ENCODE data around the gene ATG9B. TPM values are rescaled to one million over a fixed set of nuclear protein-coding genes. Genes with fewer than 3 reads are reported as not detected.

Gene ATG9B, protein sequence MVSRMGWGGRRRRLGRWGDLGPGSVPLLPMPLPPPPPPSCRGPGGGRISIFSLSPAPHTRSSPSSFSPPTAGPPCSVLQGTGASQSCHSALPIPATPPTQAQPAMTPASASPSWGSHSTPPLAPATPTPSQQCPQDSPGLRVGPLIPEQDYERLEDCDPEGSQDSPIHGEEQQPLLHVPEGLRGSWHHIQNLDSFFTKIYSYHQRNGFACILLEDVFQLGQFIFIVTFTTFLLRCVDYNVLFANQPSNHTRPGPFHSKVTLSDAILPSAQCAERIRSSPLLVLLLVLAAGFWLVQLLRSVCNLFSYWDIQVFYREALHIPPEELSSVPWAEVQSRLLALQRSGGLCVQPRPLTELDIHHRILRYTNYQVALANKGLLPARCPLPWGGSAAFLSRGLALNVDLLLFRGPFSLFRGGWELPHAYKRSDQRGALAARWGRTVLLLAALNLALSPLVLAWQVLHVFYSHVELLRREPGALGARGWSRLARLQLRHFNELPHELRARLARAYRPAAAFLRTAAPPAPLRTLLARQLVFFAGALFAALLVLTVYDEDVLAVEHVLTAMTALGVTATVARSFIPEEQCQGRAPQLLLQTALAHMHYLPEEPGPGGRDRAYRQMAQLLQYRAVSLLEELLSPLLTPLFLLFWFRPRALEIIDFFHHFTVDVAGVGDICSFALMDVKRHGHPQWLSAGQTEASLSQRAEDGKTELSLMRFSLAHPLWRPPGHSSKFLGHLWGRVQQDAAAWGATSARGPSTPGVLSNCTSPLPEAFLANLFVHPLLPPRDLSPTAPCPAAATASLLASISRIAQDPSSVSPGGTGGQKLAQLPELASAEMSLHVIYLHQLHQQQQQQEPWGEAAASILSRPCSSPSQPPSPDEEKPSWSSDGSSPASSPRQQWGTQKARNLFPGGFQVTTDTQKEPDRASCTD
- not detected in 2 replicates for total RNA-seq (2014; rRNA removed; shearing (Covaris generic))

DNA sequence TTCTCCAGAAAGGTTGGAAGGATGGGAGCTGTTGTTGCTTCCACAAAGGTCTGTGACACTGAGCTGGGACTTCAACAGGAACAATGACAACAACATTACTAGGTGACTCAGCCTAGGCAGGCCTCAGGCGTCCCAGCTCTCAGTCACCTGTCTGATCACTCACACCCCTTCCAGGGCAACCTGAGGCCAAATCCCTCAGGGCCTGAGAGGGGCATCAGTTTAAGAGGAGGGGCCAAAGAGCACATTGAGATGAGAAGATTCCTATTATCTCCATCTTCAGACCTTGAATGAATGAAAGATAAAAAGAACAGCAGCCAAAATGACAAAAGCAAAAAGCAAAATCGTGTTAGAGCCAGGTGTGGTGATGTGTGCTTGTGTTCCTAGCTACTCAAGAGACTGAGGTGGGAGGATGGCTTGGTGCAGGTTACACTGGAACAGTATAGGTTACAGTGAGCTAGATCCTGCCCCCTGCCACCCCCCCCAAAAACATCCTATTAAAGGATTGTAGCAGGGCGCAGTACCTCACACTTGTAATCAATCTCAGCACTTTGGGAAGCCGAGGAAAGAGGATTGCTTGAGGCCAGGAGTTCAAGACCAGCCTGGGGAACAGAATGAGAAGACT is at the start of gene ATG9B:
Gene ATG9B (minus strand): TSS at position 60 of the 622 bp plus-strand sequence. CDS start 71 bp downstream, outside the sequence.
- Histone ChIP-seq H3K4me3 (no peak within 1 kb of the TSS), H3K4me1 (replicated peaks) (peaks cover 13% of the 10 kb centered on the region), H3K27me3 (replicated peaks) (peaks cover 20% of the 10 kb centered on the region), H3K27ac (no peak within 1 kb of the TSS), H3K9me3 (replicated peaks) (no peaks in the 10 kb centered on the region), H3K36me3 (no peaks in the 10 kb centered on the region)
- DNase-seq (ENCODE audit: low read depth in 1 of 2, low spot score in 2 of 2), result no peak

DNA sequence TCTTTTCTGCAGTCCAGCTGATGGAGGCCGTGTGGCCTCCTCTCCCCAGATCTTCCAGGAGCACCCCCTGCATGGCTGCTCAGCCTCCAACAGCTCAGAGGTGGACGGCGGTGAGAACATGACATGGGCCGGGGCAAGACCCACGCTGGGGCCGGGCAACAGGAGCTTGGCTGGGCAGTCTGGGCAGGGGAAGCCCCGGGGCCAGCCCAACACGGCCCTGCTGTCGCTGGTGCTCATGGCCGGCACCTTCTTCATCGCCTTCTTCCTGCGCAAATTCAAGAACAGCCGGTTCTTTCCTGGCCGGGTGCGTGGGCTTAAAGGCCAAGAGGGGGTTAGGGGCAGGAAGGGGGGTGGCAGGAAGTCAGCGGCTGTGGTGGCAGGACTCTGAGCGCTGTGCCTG is 49.7 kb upstream of the ATG9B start:
- no peaks in the 10 kb centered on the region for H3K9me3 ChIP-seq (replicated peaks)
- H3K4me1 ChIP-seq (replicated peaks), result peaks cover under 1% of the 10 kb centered on the region; the same call in 1 of the 2 replicates
- no peak overlapping the region for H3K27ac ChIP-seq
- H3K36me3 ChIP-seq, result peaks cover 94% of the 10 kb centered on the region
- H3K4me3 ChIP-seq, result no peak overlapping the region
- DNase-seq (ENCODE audit: low read depth in 1 of 2, low spot score in 2 of 2), result no peak
- H3K27me3 ChIP-seq (replicated peaks), result no peaks in the 10 kb centered on the region

DNA sequence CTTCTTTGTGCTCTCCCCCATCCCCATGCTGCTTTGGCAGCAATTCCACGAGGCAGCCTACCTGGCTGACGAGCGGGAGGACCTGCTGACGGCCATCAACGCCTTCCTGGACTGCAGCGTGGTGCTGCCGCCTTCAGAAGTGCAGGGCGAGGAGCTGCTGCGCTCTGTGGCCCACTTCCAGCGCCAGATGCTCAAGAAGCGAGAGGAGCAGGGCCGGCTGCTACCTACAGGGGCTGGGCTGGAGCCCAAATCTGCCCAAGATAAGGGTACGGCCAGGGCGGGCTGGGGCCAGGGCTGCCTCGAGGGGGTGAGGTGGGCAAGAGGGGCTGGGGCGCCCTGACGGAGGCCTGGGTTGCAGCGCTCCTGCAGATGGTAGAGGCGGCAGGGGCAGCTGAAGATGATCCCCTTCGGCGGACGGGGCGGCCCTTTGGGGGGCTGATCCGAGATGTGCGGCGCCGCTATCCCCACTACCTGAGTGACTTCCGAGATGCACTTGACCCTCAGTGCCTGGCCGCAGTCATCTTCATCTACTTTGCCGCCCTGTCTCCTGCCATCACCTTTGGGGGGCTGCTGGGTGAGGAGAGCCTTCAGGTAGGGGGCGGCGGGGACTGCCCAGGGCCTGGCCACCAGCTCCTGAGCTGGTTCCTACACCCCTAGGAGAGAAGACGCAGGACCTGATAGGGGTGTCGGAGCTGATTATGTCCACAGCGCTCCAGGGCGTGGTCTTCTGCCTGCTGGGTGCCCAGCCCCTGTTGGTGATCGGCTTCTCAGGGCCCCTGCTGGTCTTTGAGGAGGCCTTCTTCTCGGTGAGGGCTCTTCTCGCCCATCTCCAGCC is 47.0 kb upstream of the ATG9B start:
- Histone ChIP-seq H3K36me3 (peaks cover 91% of the 10 kb centered on the region), H3K27me3 (replicated peaks) (no peaks in the 10 kb centered on the region), H3K27ac (no peak overlapping the region), H3K4me3 (no peak overlapping the region), H3K9me3 (replicated peaks) (no peaks in the 10 kb centered on the region), H3K4me1 (replicated peaks) (peaks cover 5% of the 10 kb centered on the region; the same call in 1 of the 2 replicates)
- DNase-seq (ENCODE audit: low read depth in 1 of 2, low spot score in 2 of 2), result no peak

DNA sequence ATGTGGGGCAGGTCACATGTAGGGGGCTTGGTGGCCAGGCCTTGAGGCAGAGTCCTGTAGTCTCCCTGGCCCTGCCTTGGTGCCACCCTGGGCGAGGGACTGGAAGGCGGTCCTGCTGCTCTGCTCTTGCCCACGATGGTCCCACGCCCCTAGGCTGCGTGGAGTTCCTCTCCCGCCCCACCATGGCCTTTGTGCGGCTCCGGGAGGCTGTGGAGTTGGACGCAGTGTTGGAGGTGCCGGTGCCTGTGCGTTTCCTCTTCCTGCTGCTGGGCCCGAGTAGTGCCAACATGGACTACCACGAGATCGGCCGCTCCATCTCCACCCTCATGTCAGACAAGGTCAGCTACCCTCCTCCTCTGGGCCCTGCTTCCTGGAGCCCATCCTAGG is 46.3 kb upstream of the ATG9B start:
- Histone ChIP-seq H3K27ac (no peak overlapping the region), H3K27me3 (replicated peaks) (no peaks in the 10 kb centered on the region), H3K4me1 (replicated peaks) (peaks cover 11% of the 10 kb centered on the region), H3K36me3 (peaks cover 91% of the 10 kb centered on the region), H3K9me3 (replicated peaks) (no peaks in the 10 kb centered on the region), H3K4me3 (no peak overlapping the region)
- DNase-seq (ENCODE audit: low read depth in 1 of 2, low spot score in 2 of 2), result no peak

DNA sequence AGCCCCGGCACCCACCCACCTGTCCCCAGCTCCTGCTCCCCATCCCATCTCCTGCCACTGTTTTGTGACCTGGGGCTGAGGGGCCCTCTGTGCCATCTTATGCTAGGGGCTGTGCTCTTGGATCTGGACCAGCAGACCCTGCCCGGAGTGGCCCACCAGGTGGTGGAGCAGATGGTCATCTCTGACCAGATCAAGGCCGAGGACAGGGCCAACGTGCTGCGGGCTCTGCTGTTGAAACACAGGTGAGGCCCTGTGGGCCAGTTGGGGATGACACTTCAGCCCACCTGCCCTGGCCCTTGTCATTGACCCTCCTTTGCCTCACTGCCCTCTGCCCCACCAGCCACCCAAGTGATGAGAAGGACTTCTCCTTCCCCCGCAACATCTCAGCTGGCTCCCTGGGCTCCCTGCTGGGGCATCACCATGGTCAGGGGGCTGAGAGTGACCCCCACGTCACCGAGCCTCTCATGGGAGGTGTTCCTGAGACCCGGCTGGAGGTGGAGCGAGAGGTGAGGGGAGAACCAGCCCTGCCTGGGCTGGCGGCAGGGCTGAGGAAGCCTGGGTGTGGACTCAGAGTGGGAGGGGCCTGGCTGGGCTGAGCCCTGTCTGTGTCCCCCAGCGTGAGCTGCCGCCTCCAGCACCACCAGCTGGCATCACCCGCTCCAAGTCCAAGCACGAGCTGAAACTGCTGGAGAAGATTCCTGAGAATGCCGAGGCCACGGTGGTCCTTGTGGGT is 45.7 kb upstream of the ATG9B start:
- Histone ChIP-seq H3K9me3 (replicated peaks) (no peaks in the 10 kb centered on the region), H3K27me3 (replicated peaks) (no peaks in the 10 kb centered on the region), H3K4me1 (replicated peaks) (peaks cover 14% of the 10 kb centered on the region), H3K27ac (no peak overlapping the region), H3K36me3 (peaks cover 89% of the 10 kb centered on the region), H3K4me3 (no peak overlapping the region)
- DNase-seq (ENCODE audit: low read depth in 1 of 2, low spot score in 2 of 2), result no peak

DNA sequence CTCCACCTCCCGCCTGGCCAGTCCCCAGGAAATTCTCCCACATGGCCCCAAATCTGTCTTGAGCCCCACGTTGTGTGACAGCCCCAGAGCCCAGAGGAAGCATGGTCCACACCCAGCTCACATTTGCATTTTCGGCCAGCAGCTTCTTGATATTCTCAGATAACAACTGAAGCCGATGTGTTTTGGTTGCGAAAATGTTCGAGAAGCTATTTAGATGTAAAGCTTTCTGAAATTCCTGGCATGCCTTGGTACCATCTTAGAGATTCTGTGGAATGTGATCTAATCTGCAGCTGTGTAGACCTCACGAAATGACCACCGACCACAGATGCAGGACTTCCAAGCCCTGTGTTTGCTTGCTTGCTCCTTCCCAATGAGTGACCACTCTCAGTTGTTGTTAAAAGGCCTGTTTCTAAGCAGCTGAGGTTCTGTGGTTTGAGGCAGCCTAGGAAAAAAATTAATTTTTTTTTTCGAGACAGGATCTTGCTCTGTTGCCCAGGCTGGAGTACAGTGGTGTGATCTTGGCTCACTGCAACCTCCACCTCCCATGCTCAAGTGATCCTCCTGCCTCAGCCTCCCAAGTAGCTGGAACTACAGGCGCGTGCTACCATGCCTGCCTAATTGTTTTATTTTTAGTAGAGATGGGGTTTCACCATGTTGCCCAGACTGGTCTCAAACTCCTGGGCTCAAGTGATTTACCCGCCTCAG is 43.9 kb upstream of the ATG9B start:
- Histone ChIP-seq H3K9me3 (replicated peaks) (no peaks in the 10 kb centered on the region), H3K4me1 (replicated peaks) (peaks cover 14% of the 10 kb centered on the region), H3K4me3 (no peak overlapping the region), H3K27ac (no peak overlapping the region), H3K27me3 (replicated peaks) (no peaks in the 10 kb centered on the region), H3K36me3 (peaks cover 89% of the 10 kb centered on the region)
- DNase-seq (ENCODE audit: low read depth in 1 of 2, low spot score in 2 of 2), result no peak

DNA sequence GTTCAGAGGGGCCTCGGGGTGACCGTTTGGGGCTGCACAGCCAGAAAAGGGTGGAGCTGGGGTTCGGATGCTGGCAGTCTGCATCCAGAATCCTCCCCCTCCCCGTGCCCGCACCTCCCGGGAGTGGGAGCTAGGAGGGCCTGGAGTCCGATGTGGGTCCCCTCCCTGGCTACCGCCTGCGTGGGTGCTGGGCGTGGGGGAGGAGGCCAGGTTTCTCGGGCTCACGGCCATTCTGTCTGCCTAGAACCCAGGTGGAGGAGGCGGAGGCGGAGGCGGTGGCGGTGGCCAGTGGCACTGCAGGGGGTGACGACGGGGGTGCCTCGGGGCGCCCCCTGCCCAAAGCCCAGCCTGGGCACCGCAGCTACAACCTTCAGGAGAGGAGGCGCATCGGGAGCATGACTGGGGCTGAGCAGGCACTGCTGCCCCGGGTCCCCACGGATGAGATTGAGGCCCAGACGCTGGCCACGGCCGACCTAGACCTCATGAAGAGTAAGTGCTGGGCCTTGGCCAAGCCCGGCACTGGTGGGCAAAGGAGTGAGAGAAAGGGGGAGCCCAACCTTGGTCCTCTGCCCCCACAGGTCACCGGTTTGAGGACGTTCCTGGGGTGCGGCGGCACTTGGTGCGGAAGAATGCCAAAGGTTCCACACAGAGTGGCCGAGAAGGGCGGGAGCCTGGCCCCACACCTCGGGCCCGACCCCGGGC is 42.1 kb upstream of the ATG9B start:
- H3K27me3 ChIP-seq (replicated peaks), result no peaks in the 10 kb centered on the region
- H3K4me1 ChIP-seq (replicated peaks), result peaks cover 14% of the 10 kb centered on the region
- DNase-seq (ENCODE audit: low read depth in 1 of 2, low spot score in 2 of 2), result no peak
- H3K9me3 ChIP-seq (replicated peaks), result no peaks in the 10 kb centered on the region
- no peak overlapping the region for H3K27ac ChIP-seq
- no peak overlapping the region for H3K4me3 ChIP-seq
- peaks cover 83% of the 10 kb centered on the region for H3K36me3 ChIP-seq

DNA sequence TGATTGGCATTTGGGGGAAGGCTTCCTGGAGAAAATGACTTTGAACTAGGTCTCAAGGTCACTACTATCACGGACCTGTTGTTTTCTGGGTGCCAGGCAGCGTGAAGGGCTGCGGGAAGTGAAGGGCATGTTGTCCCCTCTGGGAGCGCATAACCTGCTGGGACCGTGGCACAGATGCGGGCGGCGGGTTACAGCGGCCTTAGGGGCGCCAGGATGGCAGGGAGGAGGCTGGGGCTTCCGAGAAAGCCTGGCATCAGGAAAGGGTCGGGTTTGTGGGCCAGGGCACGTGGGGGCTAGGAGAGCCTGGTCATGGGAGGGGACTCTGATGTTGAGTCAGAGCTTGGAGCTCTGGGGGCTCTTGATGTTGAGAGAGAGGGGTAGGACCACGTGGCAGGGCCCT is 41.2 kb upstream of the ATG9B start:
- Histone ChIP-seq H3K4me1 (replicated peaks) (peaks cover 22% of the 10 kb centered on the region), H3K27me3 (replicated peaks) (no peaks in the 10 kb centered on the region), H3K9me3 (replicated peaks) (no peaks in the 10 kb centered on the region), H3K36me3 (peaks cover 74% of the 10 kb centered on the region), H3K27ac (no peak overlapping the region), H3K4me3 (no peak overlapping the region)
- DNase-seq (ENCODE audit: low read depth in 1 of 2, low spot score in 2 of 2), result no peak

DNA sequence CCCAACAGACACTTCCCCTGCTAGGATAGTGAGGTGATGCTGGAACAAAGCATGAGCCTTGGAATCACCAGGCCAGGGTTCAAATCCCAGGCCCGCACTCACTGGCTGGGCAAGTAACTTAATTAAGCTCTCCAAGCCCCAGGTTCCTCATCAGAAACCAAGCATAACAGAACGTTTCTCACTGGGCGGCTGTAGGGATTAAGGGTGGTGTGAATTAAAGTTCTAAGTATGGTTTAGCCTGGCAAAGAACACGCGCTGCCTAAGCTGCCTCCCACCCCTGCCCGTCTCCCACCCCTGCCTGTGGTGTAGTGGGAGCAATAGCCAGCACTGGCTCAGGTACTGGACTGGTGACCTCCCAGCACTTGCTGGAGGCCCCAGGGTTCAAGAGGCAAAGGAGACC is 40.7 kb upstream of the ATG9B start:
- H3K27ac ChIP-seq, result no peak overlapping the region
- H3K36me3 ChIP-seq, result peaks cover 69% of the 10 kb centered on the region
- no peaks in the 10 kb centered on the region for H3K9me3 ChIP-seq (replicated peaks)
- no peak overlapping the region for H3K4me3 ChIP-seq
- no peak for DNase-seq (ENCODE audit: low read depth in 1 of 2, low spot score in 2 of 2)
- no peaks in the 10 kb centered on the region for H3K27me3 ChIP-seq (replicated peaks)
- peaks cover 25% of the 10 kb centered on the region for H3K4me1 ChIP-seq (replicated peaks)

DNA sequence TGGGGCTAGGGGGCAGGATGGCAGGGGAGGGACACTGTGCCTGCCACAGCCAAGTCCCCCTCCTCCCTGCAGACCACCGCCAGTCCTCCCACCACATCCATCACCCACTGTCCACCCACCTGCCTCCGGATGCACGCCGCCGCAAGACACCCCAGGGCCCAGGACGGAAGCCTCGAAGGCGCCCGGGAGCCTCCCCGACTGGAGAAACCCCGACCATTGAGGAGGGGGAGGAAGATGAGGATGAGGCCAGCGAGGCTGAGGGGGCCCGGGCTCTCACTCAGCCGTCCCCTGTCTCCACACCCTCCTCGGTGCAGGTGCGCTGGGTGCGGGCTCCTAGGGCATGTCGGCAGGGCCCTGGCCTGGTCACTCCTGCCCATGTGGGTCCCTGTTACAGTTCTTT is 40.2 kb upstream of the ATG9B start:
- H3K4me3 ChIP-seq, result no peak overlapping the region
- no peaks in the 10 kb centered on the region for H3K9me3 ChIP-seq (replicated peaks)
- peaks cover 64% of the 10 kb centered on the region for H3K36me3 ChIP-seq
- DNase-seq (ENCODE audit: low read depth in 1 of 2, low spot score in 2 of 2), result no peak
- no peaks in the 10 kb centered on the region for H3K27me3 ChIP-seq (replicated peaks)
- H3K4me1 ChIP-seq (replicated peaks), result peaks cover 25% of the 10 kb centered on the region
- no peak overlapping the region for H3K27ac ChIP-seq

DNA sequence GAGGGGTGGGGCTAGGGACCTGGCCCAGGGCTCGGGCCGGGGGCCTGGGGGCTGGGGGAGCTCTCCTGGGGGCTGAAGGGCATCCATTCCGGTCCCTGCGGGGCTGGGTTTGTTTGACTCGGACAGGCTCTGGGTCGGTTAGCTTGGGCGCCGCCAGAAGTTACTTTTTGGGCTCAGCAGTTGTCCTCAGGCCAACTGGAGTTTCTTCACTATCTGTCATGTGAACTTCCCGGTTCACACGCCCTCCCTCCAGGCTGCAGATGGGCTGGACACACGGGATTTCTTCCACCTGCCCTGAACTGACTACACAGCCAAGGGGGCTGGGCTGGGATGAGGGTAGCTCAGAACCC is 38.9 kb upstream of the ATG9B start:
- H3K4me3 ChIP-seq, result no peak overlapping the region
- no peaks in the 10 kb centered on the region for H3K27me3 ChIP-seq (replicated peaks)
- H3K27ac ChIP-seq, result no peak overlapping the region
- H3K4me1 ChIP-seq (replicated peaks), result peaks cover 36% of the 10 kb centered on the region
- no peaks in the 10 kb centered on the region for H3K9me3 ChIP-seq (replicated peaks)
- no peak for DNase-seq (ENCODE audit: low read depth in 1 of 2, low spot score in 2 of 2)
- H3K36me3 ChIP-seq, result peaks cover 54% of the 10 kb centered on the region

Data from SJSA1 (cell line).